NCI-H524 treated with DMSO at 0.1 percent for 48 hours (cell line): Measurements from ENCODE around the gene CRCP.
"Not testable (repeated sequence)": the region's sequence is repeated elsewhere in the genome, so short reads cannot be mapped to it uniquely, and the experiment has no call there.

Source experiments
- DNase-seq: peaks from one replicate; lab custom pipeline; 2025; lab: John Stamatoyannopoulos, UW

Gene CRCP

DNA sequence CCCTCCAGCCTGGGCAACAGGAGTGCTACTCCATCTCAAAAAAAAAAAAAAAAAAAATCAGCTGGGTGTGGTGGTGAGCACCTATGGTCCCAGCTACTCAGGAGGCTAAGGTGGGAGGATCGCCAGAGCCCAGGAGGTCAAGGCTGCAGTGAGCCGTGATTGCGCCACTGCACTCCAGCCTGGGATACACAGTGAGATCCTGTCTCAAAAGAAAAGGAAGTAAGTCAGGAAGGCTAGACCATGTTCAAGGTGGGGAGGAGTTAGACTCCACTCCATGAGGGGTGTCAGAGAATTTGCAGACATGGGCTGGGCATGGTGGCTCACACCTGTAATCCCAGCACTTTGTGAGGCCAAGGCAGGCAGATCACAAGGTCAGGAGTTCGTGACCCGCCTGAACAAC, 6.2 kb upstream of the CRCP start:
- not testable (repeated sequence) for DNase-seq

DNA sequence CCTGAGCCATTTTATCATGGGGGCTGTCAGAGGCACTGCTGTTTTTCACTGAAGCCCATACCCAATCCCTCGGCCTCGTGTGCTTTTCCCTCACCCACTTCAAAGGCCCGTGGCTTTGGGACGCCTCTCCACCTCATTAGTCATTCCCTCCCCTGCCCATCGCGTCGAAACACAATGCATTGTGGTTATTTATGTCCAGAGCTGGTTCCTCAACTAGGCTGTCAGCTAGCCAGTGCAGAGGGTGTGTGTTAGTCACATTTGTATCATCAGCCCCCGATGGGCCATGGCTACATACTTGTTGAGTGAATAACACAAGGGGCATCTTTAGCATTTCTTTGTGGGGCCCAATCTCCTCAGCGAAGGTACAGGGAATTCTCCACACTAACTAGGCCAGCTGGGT, 3.8 kb upstream of the CRCP start:
- no peak for DNase-seq

GRCh38 chr7:66116680-66117420, 2.2 kb downstream of the CRCP start:
- not testable (repeated sequence) for DNase-seq

DNA sequence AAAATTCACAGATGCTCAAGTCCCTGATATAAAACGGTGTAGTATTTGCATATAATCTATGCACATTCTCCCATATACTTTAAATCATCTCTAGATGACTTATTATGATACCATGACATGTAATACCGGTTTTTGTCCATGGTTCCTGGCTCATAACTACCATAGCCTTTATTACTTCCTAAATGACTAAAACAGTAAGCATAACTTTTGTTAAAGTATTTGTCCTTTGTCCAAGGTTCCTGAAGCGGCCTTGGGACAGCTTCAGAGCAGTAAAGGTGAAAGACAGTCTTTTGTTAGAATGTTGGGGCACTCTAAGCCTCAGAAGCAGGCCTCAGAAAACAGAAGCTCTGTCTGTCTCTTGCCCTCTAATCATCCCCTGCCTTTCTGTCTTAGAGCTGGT, 4.0 kb downstream of the CRCP start:
- DNase-seq: no peak

- DNase-seq: no peak
These were observed 4.7 kb downstream of the CRCP start for GRCh38 chr7:66119245-66119850.

DNA sequence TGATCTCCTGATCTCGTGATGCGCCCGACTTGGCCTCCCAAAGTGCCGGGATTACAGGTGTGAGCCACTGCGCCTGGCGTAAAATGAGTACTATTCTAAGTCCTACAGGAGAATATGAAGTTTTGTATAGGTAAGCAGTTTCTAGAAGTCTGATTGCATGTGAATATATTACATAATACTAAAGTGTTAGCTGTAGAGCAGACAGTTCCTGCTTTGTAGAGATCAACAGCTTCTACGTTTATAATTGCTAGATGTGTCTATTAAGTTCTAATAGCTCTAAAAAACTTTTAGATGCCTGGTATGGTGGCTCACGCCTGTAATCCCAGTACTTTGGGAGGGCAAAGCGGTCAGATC, 8.5 kb downstream of the CRCP start:
- DNase-seq: no peak

DNA sequence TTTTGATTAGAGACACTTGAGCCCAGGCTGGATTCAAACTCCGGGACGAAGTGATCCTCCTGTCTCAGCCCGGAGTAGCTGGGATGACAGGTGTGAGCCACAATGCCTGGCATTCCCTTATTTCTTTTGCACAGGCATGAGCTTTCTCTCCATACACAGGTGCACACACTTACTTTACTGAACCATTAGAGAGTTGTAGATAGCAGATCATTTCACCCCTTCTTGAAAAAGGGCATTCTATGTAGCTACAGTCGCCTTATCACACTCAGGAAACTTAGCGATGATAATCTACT, 9.9 kb downstream of the CRCP start:
- not testable (repeated sequence) for DNase-seq

- DNase-seq: no peak
These were observed 10.5 kb downstream of the CRCP start for GRCh38 chr7:66125052-66125694.

GRCh38 chr7:66125781-66126352, 11.2 kb downstream of the CRCP start:
- not testable (repeated sequence) for DNase-seq

- not testable (repeated sequence) for DNase-seq
These were observed 12.5 kb downstream of the CRCP start for GRCh38 chr7:66127172-66127571.

DNA sequence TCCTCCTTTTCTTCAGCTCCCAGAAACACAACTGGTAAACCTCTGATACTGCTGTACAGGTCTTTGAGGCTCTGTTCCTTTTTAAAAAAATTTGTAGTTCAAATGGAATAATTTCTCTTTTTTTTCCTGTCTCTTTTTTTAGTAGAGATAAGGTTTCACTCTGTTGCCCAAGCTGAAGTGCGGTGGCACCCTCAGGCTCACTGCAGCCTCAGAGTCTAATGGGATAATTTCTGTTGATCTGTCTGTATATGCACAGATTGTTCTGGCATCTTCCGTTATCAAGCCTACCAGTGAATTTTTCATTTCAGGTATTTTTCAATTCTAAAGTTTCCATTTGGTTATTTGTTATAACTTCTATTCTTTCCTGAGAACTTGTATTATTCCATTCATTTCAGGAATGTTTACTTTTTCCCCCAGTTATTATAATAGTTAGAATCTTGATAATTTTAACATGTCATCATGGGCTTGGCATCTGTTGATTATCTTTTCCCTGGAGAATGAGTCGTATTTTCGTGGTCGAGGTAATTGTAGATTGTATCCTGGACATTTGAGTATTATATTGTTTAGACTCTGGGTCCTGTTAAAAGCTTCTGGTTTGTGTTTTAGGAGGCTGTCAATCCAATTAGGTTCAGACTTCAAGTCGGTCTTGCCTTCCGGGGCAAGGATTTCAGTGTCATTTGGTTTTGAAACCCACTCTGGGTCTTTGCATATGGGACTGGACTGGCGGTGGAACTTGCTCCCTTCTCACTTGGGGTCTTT, 24.5 kb downstream of the CRCP start:
- no peak for DNase-seq

- DNase-seq: no peak
These were observed 26.3 kb downstream of the CRCP start for GRCh38 chr7:66140924-66141323.

DNA sequence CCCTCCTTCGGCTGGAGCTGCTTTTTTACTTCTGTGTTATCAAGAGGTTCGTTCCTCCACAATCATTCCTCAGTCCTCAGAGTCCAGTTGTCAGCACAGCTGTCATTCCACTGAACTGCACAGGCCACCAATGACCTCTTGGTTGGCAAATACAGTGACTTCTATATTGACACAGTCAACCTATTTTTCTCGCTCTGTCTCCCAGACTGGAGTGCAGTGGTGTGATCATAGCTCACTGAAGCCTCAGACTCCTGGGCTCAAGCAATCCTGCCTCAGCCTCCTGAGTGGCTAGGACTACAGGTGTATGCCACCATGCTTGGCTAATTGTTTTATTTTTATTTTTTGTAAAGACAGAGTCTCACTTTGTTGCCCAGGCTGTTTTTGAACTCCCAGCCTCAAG, 27.7 kb downstream of the CRCP start:
- DNase-seq: no peak

- no peak for DNase-seq
These were observed 28.3 kb downstream of the CRCP start for GRCh38 chr7:66142996-66143395.

- no peak for DNase-seq
These were observed 29.3 kb downstream of the CRCP start for GRCh38 chr7:66143876-66144332.

DNA sequence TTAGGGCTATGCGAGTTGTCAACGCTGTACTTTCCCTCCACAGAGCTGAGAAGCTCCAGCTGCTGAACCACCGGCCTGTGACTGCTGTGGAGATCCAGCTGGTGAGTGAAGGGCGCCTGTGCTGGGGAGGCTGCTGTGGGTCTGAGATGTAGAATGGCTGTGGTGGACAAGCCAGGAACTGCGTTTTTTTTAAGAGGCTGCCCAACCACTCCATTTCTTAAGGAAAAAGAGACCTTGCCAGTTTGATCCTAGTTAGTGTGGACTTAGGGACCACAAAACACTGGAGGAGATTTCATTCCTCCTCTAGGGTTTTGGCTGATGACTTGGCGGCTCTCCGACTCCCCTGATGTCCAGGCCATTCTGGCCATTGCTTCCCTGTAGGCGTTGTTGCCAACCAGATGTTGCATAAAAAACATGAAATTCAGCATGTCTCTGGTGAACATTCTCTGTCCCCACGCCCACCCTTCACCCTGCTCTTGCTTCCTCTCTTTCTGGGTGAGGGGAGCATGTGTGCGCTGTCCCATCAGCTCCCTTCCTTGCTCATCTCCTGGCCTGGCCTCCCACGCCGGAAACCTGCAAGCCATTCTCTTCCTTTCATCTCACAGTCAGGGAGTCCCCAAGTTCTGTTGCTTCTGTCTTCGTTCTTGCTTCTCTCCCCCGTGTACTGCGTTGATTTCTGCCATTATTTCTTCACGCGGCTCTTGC, 30.9 kb downstream of the CRCP start:
- no peak for DNase-seq

GRCh38 chr7:66146701-66147100, 32.1 kb downstream of the CRCP start:
- peak; percentile 92 for DNase-seq

GRCh38 chr7:66147657-66148056, 33.0 kb downstream of the CRCP start:
- not testable (repeated sequence) for DNase-seq

DNA sequence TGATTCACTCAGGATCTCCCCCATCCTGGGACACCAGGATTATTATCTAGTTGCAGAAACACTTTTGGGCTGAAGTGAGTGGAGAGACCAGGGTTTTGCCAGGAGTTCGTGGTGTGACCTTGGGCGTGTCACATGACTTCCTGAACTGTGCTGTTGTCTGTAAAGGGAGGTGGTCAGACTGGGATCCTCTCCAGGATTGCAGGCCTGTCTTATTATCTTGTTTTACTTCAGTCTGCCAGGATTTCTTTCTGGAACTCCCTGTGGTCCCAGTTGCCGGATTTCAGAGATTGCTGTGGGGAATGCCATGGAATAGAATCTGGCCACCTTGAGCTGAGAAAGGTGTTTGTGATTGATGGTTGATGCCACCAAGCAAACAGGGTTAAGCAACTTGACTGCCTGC, 35.8 kb downstream of the CRCP start:
- no peak for DNase-seq

- no peak for DNase-seq
These were observed 37.9 kb downstream of the CRCP start for GRCh38 chr7:66152371-66153191.

DNA sequence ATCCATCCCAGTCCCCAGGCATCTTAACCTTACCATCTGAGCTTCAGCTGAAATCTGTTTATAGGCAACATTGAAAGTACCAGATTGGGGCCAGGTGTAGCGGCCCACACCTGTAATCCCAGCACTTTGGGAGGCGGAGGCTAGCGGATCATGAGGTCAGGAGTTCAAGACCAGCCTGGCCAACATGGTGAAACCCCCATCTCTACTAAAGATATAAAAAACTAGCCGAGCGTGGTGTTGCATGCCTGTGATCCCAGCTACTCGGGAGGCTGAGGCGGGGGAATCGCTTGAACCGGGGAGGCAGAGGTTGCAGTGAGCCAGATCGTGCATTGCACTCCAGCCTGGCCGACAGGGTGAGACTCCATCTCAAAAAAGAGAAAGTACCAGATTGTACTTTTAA, 39.0 kb downstream of the CRCP start:
- DNase-seq: no peak
